Astrocyte of the spinal cord (primary cell): ENCODE data around the gene SLTM.
A peak's percentile ranks its signal among the peaks of the same experiment; 100 is the strongest.
"Not testable (repeated sequence)": the region's sequence is repeated elsewhere in the genome, so short reads cannot be mapped to it uniquely, and the experiment has no call there.

Experiments
- DNase-seq: peaks from one replicate; pipeline ENCODE4 v3.0.0; 2011; ENCODE audit warnings: low read depth, low spot score
- H3K4me3 ChIP-seq: 2 replicates; pipeline ENCODE4 v1.5.1; 2011; ENCODE audit warnings: low read depth, mild to moderate bottlenecking, low read length, moderate library complexity
- in situ Hi-C: cut with HindIII; loops from 2 replicates; pipeline ENCODE4 v1.10.0; 2017; ENCODE audit warnings: low sequenced_read_pairs
- TF ChIP-seq, protein P1 (sequence below): IDR thresholded peaks from 2 replicates; pipeline ENCODE4 v1.5.1; 2012; ENCODE audit warnings: low read depth, mild to moderate bottlenecking, low read length, inconsistent platforms

SLTM gene

DNA sequence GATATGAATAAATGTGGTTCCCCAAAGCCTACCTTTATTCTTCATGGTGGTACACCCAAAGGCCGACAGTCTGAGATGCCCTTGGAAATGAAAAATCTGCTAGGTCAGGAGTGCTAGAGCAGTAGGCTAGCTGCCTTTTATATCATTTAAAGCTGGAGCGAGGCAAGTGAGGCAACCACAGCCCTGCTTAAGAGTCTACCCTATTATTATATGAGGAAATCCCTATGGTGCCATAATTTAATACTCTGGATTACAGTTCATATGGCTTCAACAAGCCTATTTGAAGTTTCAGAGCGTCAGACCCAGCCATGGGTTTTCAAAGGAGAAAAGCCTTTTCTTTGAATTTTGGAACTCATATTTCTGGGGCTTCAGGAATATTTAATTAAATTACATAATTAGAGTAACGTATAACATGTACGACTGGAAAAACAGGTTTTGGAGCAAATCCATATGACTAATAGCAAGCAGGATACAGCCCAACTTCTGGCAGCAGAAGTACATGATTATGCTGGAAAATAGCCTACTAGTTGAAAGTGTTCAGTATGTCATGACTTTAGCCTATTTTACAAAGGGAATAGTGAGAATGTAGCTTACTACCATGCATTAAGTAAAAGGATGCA is 18.0 kb upstream of the SLTM start:
- H3K4me3 ChIP-seq, result no peak overlapping the region
- peak; percentile 76 for DNase-seq
- TF ChIP-seq, protein P1, sequence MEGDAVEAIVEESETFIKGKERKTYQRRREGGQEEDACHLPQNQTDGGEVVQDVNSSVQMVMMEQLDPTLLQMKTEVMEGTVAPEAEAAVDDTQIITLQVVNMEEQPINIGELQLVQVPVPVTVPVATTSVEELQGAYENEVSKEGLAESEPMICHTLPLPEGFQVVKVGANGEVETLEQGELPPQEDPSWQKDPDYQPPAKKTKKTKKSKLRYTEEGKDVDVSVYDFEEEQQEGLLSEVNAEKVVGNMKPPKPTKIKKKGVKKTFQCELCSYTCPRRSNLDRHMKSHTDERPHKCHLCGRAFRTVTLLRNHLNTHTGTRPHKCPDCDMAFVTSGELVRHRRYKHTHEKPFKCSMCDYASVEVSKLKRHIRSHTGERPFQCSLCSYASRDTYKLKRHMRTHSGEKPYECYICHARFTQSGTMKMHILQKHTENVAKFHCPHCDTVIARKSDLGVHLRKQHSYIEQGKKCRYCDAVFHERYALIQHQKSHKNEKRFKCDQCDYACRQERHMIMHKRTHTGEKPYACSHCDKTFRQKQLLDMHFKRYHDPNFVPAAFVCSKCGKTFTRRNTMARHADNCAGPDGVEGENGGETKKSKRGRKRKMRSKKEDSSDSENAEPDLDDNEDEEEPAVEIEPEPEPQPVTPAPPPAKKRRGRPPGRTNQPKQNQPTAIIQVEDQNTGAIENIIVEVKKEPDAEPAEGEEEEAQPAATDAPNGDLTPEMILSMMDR, result no peak
- in situ Hi-C loops, result no loop called here

DNA sequence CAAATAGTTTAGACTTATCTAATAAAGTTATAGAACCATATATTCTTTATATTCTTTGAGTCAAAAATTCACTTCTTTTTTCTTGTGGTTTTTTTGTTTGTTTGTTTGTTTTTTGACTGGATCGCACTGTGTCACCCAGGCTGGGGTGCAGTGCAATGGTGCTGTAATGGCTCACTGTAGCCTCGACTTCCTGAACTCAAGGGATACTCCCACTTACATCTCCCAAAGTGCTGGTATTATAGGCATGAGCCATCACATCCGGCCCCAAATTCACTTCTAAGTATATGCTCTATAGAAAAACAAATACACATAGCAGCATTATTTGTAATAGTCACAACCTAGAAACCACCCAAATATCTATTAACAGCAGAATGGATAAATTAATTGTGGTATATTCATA is 13.7 kb upstream of the SLTM start:
- TF ChIP-seq, protein P1, result no peak
- DNase-seq, result no peak
- in situ Hi-C loops, result no loop called here
- H3K4me3 ChIP-seq, result no peak overlapping the region

DNA sequence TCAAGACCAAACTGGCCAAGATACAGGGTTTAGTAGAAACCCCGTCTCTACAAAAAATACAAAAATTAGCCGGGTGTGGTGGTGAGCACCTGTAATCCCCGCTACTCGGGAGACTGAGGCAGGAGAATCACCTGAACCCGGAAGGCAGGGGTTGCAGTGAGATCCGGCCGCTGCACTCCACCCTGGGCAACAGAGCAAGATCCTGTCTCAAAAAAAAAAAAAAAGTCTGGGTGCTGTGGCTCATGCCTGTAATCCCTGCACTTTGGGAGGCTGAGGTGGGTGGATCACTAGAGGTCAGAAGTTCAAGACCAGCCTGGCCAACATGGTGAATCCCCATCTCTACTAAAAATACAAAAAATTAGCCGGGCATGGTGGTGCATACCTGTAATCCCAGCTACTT is 1.5 kb upstream of the SLTM start:
- DNase-seq, H3K4me3 ChIP-seq, in situ Hi-C loops: not testable (repeated sequence)

GRCh38 chr15:58934521-58934920 is 1.0 kb upstream of the SLTM start:
- DNase-seq, result no peak
- no peak overlapping the region for H3K4me3 ChIP-seq
- in situ Hi-C loops, result no loop called here
- TF ChIP-seq, protein P1, result no peak

- no peak for DNase-seq
- in situ Hi-C loops, result no loop called here
- peak overlapping the region; percentile 53 for H3K4me3 ChIP-seq
- TF ChIP-seq, protein P1, result no peak
These were observed 602 bp upstream of the SLTM start for GRCh38 chr15:58934114-58934447.

GRCh38 chr15:58932710-58933280 is 684 bp downstream of the SLTM start:
- in situ Hi-C loops, result no loop called here
- peak; percentile 17 for DNase-seq
- TF ChIP-seq, protein P1, result no peak
- peak overlapping the region; percentile 63 for H3K4me3 ChIP-seq

- in situ Hi-C loops, result no loop called here
- peak; percentile 50 for DNase-seq
- TF ChIP-seq, protein P1, result no peak
- peak overlapping the region; percentile 63 for H3K4me3 ChIP-seq
These were observed 1.4 kb downstream of the SLTM start for GRCh38 chr15:58931987-58932588.
